Memory B cell (primary cell): ENCODE data around the gene CLRN3.

Experiments
- ATAC-seq: fragments of 150-1000 bp; cut with Tn5 transposase; 2 replicates; pipeline ENCODE4 v1.10.0; 2021; ENCODE audit warnings: low read depth, mild to moderate bottlenecking, moderate library complexity
- DNase-seq, 2 donors: peaks; one replicate each; pipeline ENCODE4 v3.0.0; 2022; ENCODE audit warnings: low spot score in 2 of 2
- H3K27ac Mint-ChIP-seq: one replicate; pipeline ENCODE4 v1.8.0; 2022; ENCODE audit warnings: mild to moderate bottlenecking, moderate library complexity, mixed read lengths
- H3K27me3 Mint-ChIP-seq: one replicate; pipeline ENCODE4 v1.8.0; 2022; ENCODE audit warnings: mixed read lengths
- H3K36me3 Mint-ChIP-seq: one replicate; pipeline ENCODE4 v1.8.0; 2022; ENCODE audit warnings: mild to moderate bottlenecking, mixed read lengths
- H3K4me1 Mint-ChIP-seq: one replicate; pipeline ENCODE4 v1.8.0; 2022; ENCODE audit warnings: mixed read lengths
- H3K4me3 Mint-ChIP-seq: one replicate; pipeline ENCODE4 v1.8.0; 2022; ENCODE audit warnings: mild to moderate bottlenecking, moderate library complexity, mixed read lengths
- H3K9me3 Mint-ChIP-seq: one replicate; pipeline ENCODE4 v1.8.0; 2022; ENCODE audit warnings: mixed read lengths

The CLRN3 gene

DNA sequence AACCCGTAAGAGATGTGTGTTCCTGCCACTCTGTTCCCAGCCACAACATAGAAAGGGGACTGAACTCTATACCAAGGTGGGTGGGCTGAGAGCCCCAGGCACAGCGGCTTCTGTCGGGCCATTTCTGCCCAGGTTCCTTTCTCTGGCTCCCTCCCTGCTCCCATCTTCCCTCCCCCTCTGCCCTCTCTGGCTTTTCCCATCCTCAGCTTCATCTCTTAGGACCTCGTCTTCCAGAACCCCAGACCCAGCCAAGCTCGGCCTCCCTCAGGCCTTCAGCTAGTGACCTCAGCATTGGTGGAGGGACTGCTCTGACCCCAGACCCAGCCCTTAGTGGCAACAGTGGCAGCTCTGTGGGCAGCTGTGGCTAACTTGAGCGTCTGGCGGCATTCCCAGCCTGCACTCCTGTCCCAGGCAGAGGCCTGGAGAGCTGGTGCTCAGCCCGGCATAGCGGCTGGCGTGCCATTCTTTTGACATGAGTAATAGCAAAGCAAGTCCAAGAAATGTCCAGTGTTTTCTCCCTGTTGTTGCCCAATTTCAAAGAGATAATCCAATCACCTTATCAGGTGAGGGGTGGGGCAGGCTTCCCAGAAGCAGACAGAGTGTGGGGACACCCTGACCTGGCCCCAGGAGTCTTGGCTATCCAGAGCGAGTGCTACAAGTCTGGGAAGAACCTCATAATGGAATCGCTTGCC, 30.1 kb upstream of the CLRN3 start:
- Mint-ChIP-seq H3K27ac (no peak overlapping the region), H3K4me1 (peaks cover 5% of the 10 kb centered on the region), H3K36me3 (no peaks in the 10 kb centered on the region), H3K4me3 (no peak overlapping the region), H3K9me3 (no peaks in the 10 kb centered on the region), H3K27me3 (peaks cover 5% of the 10 kb centered on the region)
- no peak for ATAC-seq
- no peak for DNase-seq

- no peak for DNase-seq
- Mint-ChIP-seq H3K4me3 (no peak overlapping the region), H3K27ac (no peak overlapping the region), H3K9me3 (no peaks in the 10 kb centered on the region), H3K4me1 (peaks cover 5% of the 10 kb centered on the region), H3K36me3 (no peaks in the 10 kb centered on the region), H3K27me3 (peaks cover 5% of the 10 kb centered on the region)
- ATAC-seq = no peak
These were observed 29.5 kb upstream of the CLRN3 start for GRCh38 chr10:127922206-127922605.

- DNase-seq (no peak), ATAC-seq (no peak)
- no peak overlapping the region for H3K4me3 Mint-ChIP-seq
- H3K27ac Mint-ChIP-seq = no peak overlapping the region
- no peaks in the 10 kb centered on the region for H3K9me3 Mint-ChIP-seq
- H3K36me3 Mint-ChIP-seq = no peaks in the 10 kb centered on the region
- H3K27me3 Mint-ChIP-seq = peaks cover 3% of the 10 kb centered on the region
- H3K4me1 Mint-ChIP-seq = peaks cover 5% of the 10 kb centered on the region
These were observed 29.0 kb upstream of the CLRN3 start for GRCh38 chr10:127921753-127922145.

- ATAC-seq = no peak
- peaks cover 3% of the 10 kb centered on the region for H3K27me3 Mint-ChIP-seq
- no peak for DNase-seq
- no peak overlapping the region for H3K27ac Mint-ChIP-seq
- H3K4me1 Mint-ChIP-seq = peaks cover 5% of the 10 kb centered on the region
- peaks cover 2% of the 10 kb centered on the region for H3K9me3 Mint-ChIP-seq
- no peak overlapping the region for H3K4me3 Mint-ChIP-seq
- H3K36me3 Mint-ChIP-seq = no peaks in the 10 kb centered on the region
These were observed 28.5 kb upstream of the CLRN3 start for GRCh38 chr10:127921075-127921752.

DNA sequence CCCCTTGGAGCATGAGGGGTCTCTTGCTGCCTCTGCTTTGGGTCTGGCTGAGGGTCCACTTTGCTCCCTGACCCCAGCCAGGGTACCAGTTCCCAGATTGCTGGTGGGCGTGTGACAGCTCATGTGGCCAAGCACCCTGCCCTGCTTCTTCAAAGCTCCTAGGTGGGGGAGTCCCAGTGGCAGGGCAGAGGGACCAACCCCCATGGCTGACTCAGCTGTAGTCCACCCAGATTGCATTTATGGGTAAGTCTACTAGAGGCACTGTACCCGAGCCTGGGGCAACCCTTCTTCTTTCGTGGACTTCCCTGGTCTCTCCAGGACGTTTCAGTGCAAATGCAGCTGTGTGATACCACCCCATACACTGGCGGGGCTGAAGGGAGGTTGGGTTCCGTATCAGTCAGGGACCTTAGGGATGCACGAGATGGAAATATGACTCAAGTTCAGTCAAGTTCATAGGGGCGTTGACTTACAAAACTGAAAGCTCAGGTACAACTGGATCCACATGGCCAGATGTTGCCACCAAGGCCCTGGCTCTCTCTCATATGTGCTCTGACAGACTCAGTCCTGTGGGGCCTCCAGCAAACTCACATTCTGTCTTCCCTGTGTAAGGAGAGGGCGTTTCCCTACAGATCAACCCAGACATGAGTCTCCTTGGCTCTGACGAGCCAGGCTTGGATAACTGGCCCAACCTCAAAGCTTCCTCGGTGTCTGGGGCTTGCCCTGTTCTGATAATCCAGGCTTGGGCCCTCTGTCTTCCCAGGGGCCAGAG, 27.7 kb upstream of the CLRN3 start:
- ATAC-seq (no peak), DNase-seq (no peak)
- peaks cover 3% of the 10 kb centered on the region for H3K27me3 Mint-ChIP-seq
- peaks cover 5% of the 10 kb centered on the region for H3K4me1 Mint-ChIP-seq
- peaks cover 3% of the 10 kb centered on the region for H3K9me3 Mint-ChIP-seq
- H3K4me3 Mint-ChIP-seq = no peak overlapping the region
- no peaks in the 10 kb centered on the region for H3K36me3 Mint-ChIP-seq
- no peak overlapping the region for H3K27ac Mint-ChIP-seq

- DNase-seq (no peak), ATAC-seq (no peak)
- Mint-ChIP-seq H3K27me3 (peaks cover 3% of the 10 kb centered on the region), H3K9me3 (peaks cover 3% of the 10 kb centered on the region), H3K27ac (no peak overlapping the region), H3K36me3 (no peaks in the 10 kb centered on the region), H3K4me1 (peaks cover 5% of the 10 kb centered on the region), H3K4me3 (no peak overlapping the region)
These were observed 26.9 kb upstream of the CLRN3 start for GRCh38 chr10:127919418-127920271.

DNA sequence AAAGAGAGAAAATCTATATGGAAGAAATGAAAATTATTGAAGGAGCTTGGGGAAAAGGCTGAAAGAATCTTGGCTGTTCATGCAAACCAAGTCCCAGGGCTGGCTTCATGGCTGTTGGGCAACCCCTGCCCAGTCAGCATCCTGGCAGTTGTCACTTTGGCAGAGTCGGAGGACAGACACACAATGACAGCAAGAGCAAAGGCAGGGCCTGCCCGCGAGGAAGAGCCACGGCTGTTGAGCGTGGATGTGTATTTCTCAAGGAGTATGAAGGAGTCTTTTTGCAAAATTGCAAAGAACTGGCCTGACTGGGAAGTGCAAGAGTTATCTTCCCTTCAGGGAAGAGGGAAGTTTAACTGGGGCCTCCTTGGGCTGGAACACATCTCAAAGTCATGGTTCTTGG, 25.8 kb upstream of the CLRN3 start:
- H3K36me3 Mint-ChIP-seq = no peaks in the 10 kb centered on the region
- H3K27ac Mint-ChIP-seq = no peak overlapping the region
- no peaks in the 10 kb centered on the region for H3K27me3 Mint-ChIP-seq
- no peak for DNase-seq
- H3K4me3 Mint-ChIP-seq = no peak overlapping the region
- no peak for ATAC-seq
- H3K9me3 Mint-ChIP-seq = peaks cover 3% of the 10 kb centered on the region
- peaks cover 5% of the 10 kb centered on the region for H3K4me1 Mint-ChIP-seq

GRCh38 chr10:127916826-127917225, 24.1 kb upstream of the CLRN3 start:
- Mint-ChIP-seq H3K9me3 (peaks cover 3% of the 10 kb centered on the region), H3K4me1 (peaks cover 5% of the 10 kb centered on the region), H3K27me3 (no peaks in the 10 kb centered on the region), H3K36me3 (no peaks in the 10 kb centered on the region), H3K27ac (no peak overlapping the region), H3K4me3 (no peak overlapping the region)
- ATAC-seq = no peak
- no peak for DNase-seq

GRCh38 chr10:127915324-127915723, 22.6 kb upstream of the CLRN3 start:
- Mint-ChIP-seq H3K27ac (no peak overlapping the region), H3K9me3 (peaks cover 3% of the 10 kb centered on the region), H3K4me3 (no peak overlapping the region), H3K27me3 (no peaks in the 10 kb centered on the region), H3K36me3 (no peaks in the 10 kb centered on the region), H3K4me1 (peaks cover 5% of the 10 kb centered on the region)
- ATAC-seq (no peak), DNase-seq (no peak)

GRCh38 chr10:127913368-127913759, 20.6 kb upstream of the CLRN3 start:
- no peak overlapping the region for H3K4me3 Mint-ChIP-seq
- no peaks in the 10 kb centered on the region for H3K36me3 Mint-ChIP-seq
- no peaks in the 10 kb centered on the region for H3K4me1 Mint-ChIP-seq
- DNase-seq (no peak), ATAC-seq (no peak)
- peaks cover 6% of the 10 kb centered on the region for H3K27me3 Mint-ChIP-seq
- peaks cover 3% of the 10 kb centered on the region for H3K9me3 Mint-ChIP-seq
- H3K27ac Mint-ChIP-seq = no peak overlapping the region

DNA sequence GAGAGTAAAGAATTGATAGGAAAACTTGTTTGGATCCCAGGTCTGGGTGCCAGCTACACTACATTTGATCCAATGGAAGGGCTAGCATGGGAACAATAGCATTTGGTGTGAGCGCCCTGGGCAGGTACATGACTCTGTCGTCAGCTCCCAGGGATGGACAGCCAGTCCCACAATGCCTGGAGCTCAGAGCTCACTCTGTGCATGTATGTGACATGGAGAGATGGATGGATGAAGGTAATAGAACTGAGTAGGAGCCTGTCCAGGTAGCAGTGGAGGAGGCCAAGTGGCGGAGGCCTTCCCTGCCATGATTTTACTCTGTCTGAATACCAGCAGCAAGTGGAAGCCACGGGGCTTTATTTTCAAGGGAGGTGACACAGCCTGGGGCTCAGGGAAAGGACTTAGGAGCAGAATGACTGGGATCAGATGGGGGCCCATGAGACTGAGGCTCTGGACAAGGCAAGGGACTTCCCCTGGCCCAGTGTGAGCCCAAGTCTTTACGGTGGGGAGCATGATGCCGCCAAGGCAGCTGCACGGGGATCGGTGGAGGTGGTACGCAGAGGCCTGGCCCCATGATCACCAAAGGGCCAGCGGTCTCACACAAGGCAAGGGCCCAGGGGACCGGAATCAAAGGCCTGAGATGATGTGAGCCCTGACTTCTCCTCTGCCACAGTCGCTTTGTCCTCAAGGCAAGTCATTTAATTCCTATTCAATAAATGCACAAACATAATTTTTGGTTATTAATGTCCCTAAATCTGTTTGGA, 20.0 kb upstream of the CLRN3 start:
- H3K4me1 Mint-ChIP-seq = no peaks in the 10 kb centered on the region
- H3K36me3 Mint-ChIP-seq = no peaks in the 10 kb centered on the region
- no peak for ATAC-seq
- no peak overlapping the region for H3K27ac Mint-ChIP-seq
- no peak overlapping the region for H3K4me3 Mint-ChIP-seq
- peaks cover 6% of the 10 kb centered on the region for H3K27me3 Mint-ChIP-seq
- peaks cover 3% of the 10 kb centered on the region for H3K9me3 Mint-ChIP-seq
- DNase-seq = no peak

DNA sequence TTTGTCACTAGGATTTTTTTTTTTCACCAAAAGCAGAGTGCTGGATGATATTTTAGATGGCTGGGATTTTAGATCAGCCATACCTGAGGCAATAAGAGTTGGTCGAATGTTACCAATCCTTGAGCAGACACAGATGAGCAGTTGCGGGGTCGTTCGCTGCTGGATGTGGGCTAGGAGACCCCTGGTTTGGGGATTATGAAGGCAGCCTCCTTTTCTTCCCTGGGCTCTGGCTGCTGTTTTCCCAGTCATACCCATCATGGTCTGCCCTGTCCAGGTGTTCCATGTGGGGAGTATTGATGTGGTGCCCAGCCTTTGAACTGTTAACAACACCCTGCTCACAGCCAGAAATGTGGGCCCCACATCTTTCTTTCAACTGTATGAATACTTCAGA, 19.1 kb upstream of the CLRN3 start:
- ATAC-seq (no peak), DNase-seq (no peak)
- Mint-ChIP-seq H3K27me3 (peaks cover 6% of the 10 kb centered on the region), H3K27ac (no peak overlapping the region), H3K36me3 (no peaks in the 10 kb centered on the region), H3K4me3 (no peak overlapping the region), H3K9me3 (peaks cover 3% of the 10 kb centered on the region), H3K4me1 (no peaks in the 10 kb centered on the region)

DNA sequence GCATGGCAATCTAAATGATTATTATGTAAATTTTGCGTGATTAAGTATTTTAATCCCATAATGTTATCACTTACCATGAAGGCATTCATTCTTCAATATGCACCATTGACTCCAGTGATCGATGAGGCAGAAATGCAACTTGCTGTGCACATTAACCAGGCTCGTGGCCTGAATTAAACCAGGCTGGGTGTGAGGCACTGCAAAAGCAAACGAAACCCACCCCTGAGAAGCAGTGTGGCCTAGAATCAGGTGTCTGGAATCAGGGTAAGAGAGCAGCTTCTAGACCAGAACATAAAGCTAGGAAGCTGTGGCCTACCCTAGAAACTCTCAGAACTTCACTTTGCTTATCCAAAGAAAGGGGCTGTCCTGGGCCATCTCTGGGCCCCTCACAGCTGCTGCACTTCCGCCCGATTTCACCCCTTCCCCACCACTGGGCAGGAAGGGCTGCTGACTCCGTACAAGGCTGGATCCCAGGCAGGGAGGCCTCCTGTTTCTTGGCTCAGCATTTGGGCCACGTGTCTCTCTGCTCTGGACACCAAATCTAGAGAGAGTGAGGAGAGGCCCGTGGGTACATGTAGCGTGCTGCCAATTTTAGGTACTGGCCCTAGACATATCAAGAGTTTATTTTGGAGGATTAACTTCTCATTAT, 18.6 kb upstream of the CLRN3 start:
- H3K27ac Mint-ChIP-seq = no peak overlapping the region
- DNase-seq (no peak), ATAC-seq (no peak)
- peaks cover 4% of the 10 kb centered on the region for H3K4me1 Mint-ChIP-seq
- H3K9me3 Mint-ChIP-seq = peaks cover 2% of the 10 kb centered on the region
- no peaks in the 10 kb centered on the region for H3K36me3 Mint-ChIP-seq
- no peak overlapping the region for H3K4me3 Mint-ChIP-seq
- peaks cover 10% of the 10 kb centered on the region for H3K27me3 Mint-ChIP-seq
